Stimulated activated CD4-positive, alpha-beta T cell treated with anti-CD3 and anti-CD28 coated beads, Interleukin-2, amount 100 ng/mL, for 24 hours (primary cell): ENCODE results near the gene DENND2C.
"Not testable (repeated sequence)": the region's sequence is repeated elsewhere in the genome, so short reads cannot be mapped to it uniquely, and the experiment has no call there.

ENCODE experiments used
- DNase-seq, 2 donors: peaks; one replicate each; pipeline ENCODE4 v3.0.0-alpha.2; 2020

The DENND2C gene

GRCh38 chr1:114589122-114589521 is 80.7 kb downstream of the DENND2C start:
- DNase-seq: no peak

DNA sequence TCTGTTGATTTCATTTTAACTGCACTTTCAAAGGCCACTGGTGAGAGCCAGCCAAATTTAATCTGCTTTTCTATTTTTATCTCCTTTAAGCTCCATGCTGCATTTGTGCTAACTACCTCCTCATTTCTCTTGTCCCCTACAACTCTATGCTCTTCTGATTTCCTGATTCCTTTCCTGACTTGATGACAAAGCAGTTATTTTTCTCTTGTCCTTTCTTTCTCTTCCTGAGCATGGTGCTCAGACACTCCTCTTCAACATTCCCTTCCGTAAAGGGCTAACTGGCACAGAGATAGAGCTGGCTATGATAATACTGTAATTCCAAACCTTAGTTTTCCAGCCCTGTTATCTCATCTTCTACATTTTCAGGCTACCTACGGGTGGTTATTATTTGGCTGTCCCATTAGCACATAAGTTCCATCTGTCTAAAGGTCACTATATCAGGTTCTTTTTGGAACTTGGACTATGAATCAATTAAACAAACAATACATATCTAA is 81.6 kb downstream of the DENND2C start:
- no peak for DNase-seq

DNA sequence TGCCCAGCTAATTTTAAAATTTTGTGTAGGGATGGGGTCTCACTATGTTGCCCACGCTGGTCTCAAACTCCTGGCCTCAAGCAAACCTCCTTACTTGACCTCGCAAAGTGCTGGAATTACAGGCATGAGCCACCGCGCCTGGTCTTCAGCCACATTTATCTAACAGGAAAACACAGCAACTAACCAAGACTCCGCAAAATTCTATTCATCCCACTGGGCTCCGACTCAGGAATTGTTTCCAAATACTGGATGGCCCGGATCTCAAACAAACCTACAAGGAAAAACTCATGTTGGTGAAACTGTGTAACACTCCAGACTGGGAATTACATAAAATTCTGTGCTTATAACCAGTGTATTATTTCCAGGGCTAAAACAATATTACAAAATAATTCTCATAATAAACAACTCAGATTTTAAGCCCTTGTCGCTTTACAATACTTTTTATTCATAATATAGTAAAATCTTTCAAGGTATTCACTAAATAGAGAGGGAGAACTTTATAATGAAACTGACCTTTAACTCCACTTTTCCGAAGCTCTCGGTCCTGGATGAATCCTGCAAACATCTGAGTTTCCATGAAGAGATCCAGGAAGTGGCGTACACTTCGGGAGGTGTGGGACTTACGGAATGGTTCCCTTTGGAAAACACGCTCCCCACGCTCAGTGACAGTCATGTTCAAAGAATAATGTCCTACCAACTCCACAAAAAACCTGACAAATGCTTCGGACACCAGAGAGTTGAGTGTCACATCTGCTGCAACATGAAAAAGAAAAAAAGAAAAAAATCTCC is 82.5 kb downstream of the DENND2C start:
- no peak for DNase-seq

- DNase-seq: no peak
These were observed 83.3 kb downstream of the DENND2C start for GRCh38 chr1:114586513-114587047.

- no peak for DNase-seq
These were observed 84.6 kb downstream of the DENND2C start for GRCh38 chr1:114585231-114585630.

DNA sequence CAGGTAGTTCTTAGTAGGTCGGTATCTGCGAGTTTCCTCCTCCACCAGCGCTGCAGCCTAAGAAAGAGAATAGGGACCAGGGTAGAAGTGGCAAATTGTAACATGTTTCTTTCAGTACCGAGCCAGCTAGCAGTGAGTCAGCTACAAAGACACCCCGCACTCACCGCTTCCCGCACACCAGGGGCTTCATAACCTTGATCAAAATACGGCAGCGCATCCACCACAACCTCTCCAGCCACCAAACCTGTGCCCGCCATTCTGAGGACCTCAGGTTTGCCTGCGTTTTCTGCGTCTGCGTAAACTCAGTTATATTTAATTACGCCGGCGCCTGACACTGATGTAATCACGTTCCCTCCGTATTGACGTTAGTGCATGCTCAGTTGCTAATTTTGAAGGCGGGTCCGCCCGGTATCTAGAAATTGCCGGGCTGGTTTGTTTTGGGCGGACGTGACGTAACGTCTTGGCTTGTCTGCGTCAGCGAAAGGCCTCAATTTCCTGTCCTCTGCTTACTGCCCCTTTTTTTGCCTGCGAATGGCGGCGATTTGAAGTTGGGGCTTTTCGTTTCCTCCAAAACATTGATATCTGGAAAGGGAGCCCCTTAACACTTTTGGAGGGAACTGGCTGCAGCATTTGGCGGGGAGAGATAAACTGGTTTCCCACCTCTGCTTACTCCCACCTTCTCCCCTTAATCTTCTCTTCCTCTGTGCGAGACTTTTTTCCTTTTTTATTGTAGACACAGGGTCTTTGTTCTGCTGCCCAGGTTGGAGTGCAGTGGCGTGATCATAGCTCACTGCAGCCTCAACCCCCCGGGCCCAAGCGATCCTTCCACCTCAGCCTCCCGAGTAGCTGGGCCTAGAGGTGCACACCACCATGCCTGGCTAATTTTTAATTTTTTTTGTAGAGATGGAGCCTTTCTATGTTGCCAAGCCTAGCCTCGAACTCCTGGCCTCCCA is 88.2 kb downstream of the DENND2C start, which contains the start of gene BCAS2:
BCAS2 (minus strand) TSS at position 281 of the 953 bp plus-strand sequence; CDS start at position 257, 24 bp downstream.
- peak; percentile 92 to 94 for DNase-seq

DNA sequence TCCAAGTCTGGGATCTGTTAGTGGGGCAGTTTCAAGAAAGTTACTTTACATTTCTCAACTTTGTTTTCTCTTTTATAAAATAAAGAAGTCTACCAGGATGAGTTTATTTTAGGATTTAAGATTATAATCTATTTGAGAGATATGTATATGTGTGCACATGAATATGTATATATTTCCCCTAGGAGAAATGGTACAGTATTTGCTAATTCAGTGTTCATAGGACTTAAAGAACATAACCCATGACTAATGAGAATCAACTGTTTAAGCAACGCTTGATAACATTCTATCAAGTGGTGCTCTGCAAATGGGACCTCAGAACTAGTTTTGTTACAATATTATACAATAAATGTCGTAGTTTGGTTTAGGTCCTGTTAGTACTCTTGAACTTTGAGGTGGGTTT is 95.5 kb downstream of the DENND2C start:
- no peak for DNase-seq

DNA sequence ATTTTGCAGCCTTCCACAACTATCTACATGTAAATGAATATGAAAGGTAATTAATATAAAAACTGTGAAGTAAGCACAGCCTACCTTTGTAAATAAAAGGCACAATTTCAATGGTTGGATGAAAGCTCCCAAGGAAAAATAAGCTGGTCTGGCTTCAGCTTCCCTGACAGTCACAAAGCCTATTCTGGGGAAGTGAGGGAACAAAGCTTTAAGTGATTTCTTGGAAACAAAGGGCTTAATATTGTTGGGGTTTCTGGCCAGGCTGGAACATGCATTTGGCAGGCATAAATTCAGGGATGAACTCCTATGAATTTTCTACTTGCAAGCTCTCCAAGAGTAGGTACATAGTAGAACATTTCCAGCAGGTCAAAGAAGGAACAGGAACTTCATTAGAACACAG is 105.7 kb downstream of the DENND2C start:
- DNase-seq: no peak

GRCh38 chr1:114562978-114563510 is 106.8 kb downstream of the DENND2C start:
- not testable (repeated sequence) for DNase-seq

- no peak for DNase-seq
These were observed 108.5 kb downstream of the DENND2C start for GRCh38 chr1:114561333-114561732.

DNA sequence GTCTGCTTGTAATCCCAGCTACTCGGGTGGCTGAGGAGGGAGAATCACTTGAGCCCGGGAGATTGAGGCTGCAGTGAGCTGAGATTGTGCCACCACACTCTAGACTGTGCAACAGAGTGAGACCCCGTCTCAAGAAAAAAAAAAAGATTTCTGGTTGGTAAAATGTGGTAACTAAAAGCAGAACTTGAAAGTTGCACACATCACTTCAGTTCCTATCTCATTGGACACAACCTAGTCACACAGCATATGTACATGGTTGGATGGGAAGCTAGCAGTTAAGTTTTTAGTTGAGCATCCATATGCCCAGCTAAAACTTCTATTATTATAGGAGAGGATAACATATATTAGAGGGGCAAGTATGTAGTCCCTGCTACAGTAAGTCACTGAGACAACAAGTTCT is 110.5 kb downstream of the DENND2C start:
- DNase-seq: no peak

DNA sequence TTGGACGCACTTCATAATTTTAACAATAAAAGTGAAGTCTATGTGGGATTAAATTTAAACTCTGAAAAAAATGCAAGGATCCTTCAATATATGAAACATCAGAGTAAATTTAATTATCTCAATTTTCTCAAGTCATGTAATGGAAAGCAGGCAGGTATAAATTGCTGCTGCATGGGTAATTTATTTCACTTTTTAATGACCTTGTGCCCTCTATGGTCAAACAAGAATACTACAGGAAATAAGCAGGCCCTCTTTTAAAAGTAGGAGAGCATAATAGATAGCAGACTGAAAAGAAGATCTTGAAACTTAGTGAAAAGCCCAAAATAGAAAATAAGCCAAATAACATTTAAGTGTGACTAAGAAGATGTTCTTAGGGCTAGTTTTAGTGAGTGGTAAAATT is 111.3 kb downstream of the DENND2C start:
- DNase-seq: no peak

DNA sequence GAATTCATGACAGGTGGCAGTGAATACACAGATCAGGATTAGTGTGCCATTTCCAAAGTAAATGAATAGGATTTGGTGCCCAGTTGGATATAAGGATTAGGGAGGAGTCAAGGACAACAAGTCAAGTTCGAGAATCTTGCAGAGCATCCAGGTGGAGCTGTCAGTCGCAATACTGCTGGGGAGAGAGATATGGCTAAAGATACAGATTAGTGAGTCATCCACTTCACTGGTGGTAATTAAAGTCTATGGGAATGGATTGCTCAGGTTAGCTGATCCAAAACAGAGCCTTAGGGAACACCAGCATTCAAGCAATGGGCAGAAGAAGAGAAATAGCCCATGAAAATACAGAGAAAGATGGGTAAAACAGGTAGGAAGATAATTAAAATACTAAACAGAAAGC is 115.3 kb downstream of the DENND2C start:
- DNase-seq: no peak

DNA sequence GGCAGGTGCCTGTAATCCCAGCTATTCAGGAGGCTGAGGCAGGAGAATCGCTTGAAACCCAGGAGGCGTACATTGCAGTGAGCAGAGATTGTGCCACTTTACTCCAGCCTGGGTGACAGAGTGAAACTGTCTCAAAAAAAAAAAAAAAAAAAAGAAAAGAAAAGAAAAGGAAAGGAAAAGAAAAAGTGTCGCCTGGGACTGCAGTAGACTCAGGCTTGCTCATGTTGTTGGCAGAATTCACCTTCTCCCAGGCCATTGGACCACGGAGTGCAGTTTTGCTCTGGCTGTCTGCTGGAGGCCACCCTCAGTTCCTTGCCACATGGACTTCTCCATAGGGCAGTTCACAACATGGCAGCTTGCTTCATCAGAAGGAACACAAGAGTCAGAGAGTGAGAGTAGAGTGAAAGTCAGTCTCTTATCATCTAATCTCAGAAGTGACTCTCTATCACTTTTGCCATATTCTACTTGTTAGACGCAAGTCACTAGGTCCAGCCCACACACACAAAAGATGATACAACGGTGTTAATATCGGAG is 117.7 kb downstream of the DENND2C start:
- DNase-seq: no peak

GRCh38 chr1:114551400-114551799 is 118.4 kb downstream of the DENND2C start:
- DNase-seq: no peak

DNA sequence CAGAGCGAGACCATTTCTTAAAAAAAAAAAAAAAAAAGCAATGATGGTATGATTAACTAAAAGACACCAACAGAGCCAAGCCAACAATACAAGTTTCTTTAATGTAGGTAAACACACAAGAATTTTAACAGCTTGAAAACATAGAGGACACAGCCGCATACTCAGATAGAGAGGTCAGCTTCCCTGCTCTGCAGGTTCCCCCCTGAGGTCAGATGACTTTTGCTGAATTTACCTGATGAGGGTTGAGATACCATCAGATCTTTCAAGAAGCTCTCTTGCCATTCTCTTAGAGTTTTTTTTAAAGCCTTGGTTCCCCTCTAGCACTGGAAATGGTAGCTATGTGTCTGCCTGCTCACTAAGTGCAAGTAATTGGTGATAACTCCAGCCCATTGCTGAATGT is 119.5 kb downstream of the DENND2C start:
- no peak for DNase-seq

- DNase-seq: no peak
These were observed 120.7 kb downstream of the DENND2C start for GRCh38 chr1:114549137-114549536.

- DNase-seq: no peak
These were observed 122.8 kb downstream of the DENND2C start for GRCh38 chr1:114547076-114547475.

DNA sequence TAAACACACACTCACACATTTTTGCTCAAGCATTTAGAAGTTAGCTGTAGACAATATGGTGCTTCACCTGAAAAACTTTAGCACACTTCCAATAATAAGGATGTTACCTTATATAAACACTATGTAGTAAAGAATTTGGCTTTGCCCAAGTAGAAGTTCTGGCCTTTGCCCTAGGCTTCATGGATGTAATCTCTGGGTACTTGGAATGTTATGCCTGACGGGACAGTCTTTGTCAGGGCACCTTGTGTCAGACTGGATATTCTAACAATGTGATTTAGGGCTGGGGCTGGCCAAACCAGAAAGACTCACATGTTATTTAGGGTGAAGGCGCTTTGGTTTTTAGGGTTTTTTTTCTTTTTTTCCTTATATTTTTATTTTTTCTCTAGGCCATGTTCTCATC is 124.1 kb downstream of the DENND2C start:
- no peak for DNase-seq

GRCh38 chr1:114545315-114545714 is 124.5 kb downstream of the DENND2C start:
- DNase-seq: no peak

DNA sequence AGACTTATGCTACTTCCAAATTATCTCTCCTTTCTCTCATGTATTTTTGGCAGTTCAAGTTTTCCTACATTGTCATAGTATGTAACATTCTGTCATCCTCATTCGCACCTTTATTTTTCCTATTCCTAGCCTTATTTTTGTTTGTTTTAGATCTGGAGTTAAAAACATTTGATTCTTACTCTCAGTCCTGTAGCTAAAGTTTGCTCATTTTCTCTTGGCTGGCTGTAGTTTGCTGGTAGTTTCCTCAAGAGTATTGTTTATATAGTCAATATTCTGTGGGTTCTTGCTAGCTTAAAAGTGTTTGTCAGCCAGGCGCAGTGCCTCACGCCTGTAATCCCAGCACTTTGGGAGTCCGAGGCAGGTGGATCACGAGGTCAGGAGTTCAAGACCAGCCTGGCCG is 129.0 kb downstream of the DENND2C start:
- no peak for DNase-seq

GRCh38 chr1:114540272-114540671 is 129.6 kb downstream of the DENND2C start:
- no peak for DNase-seq

GRCh38 chr1:114536043-114536442 is 133.8 kb downstream of the DENND2C start:
- DNase-seq: no peak
